ENCODE results near the gene ASB7.

Gene ASB7

GRCh38 chr15:100597862-100598261 is 4.5 kb upstream of the ASB7 start:
- no peak overlapping the region for H2AFZ ChIP-seq (ENCODE audit: low read length, unreplicated experiment)
- H3K36me3 ChIP-seq (ENCODE audit: insufficient read depth, low read length): peaks cover 5% of the 10 kb centered on the region; the same call in 1 of the 2 replicates
- H3K4me1 ChIP-seq (ENCODE audit: control insufficient read depth, insufficient read depth, low read length, unreplicated experiment): peaks cover 8% of the 10 kb centered on the region
- H3K79me2 ChIP-seq (ENCODE audit: control insufficient read depth, insufficient read depth, low read length, unreplicated experiment): peaks cover 80% of the 10 kb centered on the region
- no peaks in the 10 kb centered on the region for H3K27me3 ChIP-seq (ENCODE audit: insufficient read depth, low read length)
- H3K4me3 ChIP-seq (ENCODE audit: low read depth, low read length): no peak overlapping the region
- no peak overlapping the region for H3K27ac ChIP-seq (ENCODE audit: low read depth, low read length)

GRCh38 chr15:100598655-100599054 is 3.7 kb upstream of the ASB7 start:
- H3K4me1 ChIP-seq (ENCODE audit: control insufficient read depth, insufficient read depth, low read length, unreplicated experiment): peaks cover 12% of the 10 kb centered on the region
- peaks cover under 1% of the 10 kb centered on the region; the same call in 1 of the 2 replicates for H3K36me3 ChIP-seq (ENCODE audit: insufficient read depth, low read length)
- no peaks in the 10 kb centered on the region for H3K27me3 ChIP-seq (ENCODE audit: insufficient read depth, low read length)
- H3K79me2 ChIP-seq (ENCODE audit: control insufficient read depth, insufficient read depth, low read length, unreplicated experiment): peaks cover 80% of the 10 kb centered on the region
- no peak overlapping the region for H2AFZ ChIP-seq (ENCODE audit: low read length, unreplicated experiment)
- H3K27ac ChIP-seq (ENCODE audit: low read depth, low read length): no peak overlapping the region
- H3K4me3 ChIP-seq (ENCODE audit: low read depth, low read length): no peak overlapping the region

- Histone ChIP-seq H3K4me1 (ENCODE audit: control insufficient read depth, insufficient read depth, low read length, unreplicated experiment) (peaks cover 21% of the 10 kb centered on the region), H3K36me3 (ENCODE audit: insufficient read depth, low read length) (no peaks in the 10 kb centered on the region; the same call in 1 of the 2 replicates), H3K27me3 (ENCODE audit: insufficient read depth, low read length) (no peaks in the 10 kb centered on the region), H3K79me2 (ENCODE audit: control insufficient read depth, insufficient read depth, low read length, unreplicated experiment) (peaks cover 87% of the 10 kb centered on the region), H3K4me3 (ENCODE audit: low read depth, low read length) (peak overlapping the region; percentile 98), H2AFZ (ENCODE audit: low read length, unreplicated experiment) (peak overlapping the region; percentile 98), H3K27ac (ENCODE audit: low read depth, low read length) (peak overlapping the region; percentile 35; the same call in 1 of the 2 replicates)
These were observed 1.2 kb upstream of the ASB7 start for GRCh38 chr15:100601163-100601562.

- peak overlapping the region; percentile 35; the same call in 1 of the 2 replicates for H3K27ac ChIP-seq (ENCODE audit: low read depth, low read length)
- H3K27me3 ChIP-seq (ENCODE audit: insufficient read depth, low read length): no peaks in the 10 kb centered on the region
- H2AFZ ChIP-seq (ENCODE audit: low read length, unreplicated experiment): peak overlapping the region; percentile 98
- peak overlapping the region; percentile 98 for H3K4me3 ChIP-seq (ENCODE audit: low read depth, low read length)
- H3K4me1 ChIP-seq (ENCODE audit: control insufficient read depth, insufficient read depth, low read length, unreplicated experiment): peaks cover 21% of the 10 kb centered on the region
- H3K79me2 ChIP-seq (ENCODE audit: control insufficient read depth, insufficient read depth, low read length, unreplicated experiment): peaks cover 87% of the 10 kb centered on the region
- H3K36me3 ChIP-seq (ENCODE audit: insufficient read depth, low read length): no peaks in the 10 kb centered on the region; the same call in 1 of the 2 replicates
These were observed 749 bp upstream of the ASB7 start for GRCh38 chr15:100601617-100602063.

GRCh38 chr15:100602823-100603393 is 519 bp downstream of the ASB7 start:
- Histone ChIP-seq H3K27ac (ENCODE audit: low read depth, low read length) (peak overlapping the region; percentile 5; the same call in 1 of the 2 replicates), H3K27me3 (ENCODE audit: insufficient read depth, low read length) (no peaks in the 10 kb centered on the region), H3K4me1 (ENCODE audit: control insufficient read depth, insufficient read depth, low read length, unreplicated experiment) (peaks cover 21% of the 10 kb centered on the region), H3K79me2 (ENCODE audit: control insufficient read depth, insufficient read depth, low read length, unreplicated experiment) (peaks cover 82% of the 10 kb centered on the region), H2AFZ (ENCODE audit: low read length, unreplicated experiment) (peak overlapping the region; percentile 32), H3K4me3 (ENCODE audit: low read depth, low read length) (peak overlapping the region; percentile 98), H3K36me3 (ENCODE audit: insufficient read depth, low read length) (no peaks in the 10 kb centered on the region; the same call in 1 of the 2 replicates)

GRCh38 chr15:100612539-100612938 is 10.2 kb downstream of the ASB7 start:
- H3K27ac ChIP-seq (ENCODE audit: low read depth, low read length): no peak overlapping the region
- no peak overlapping the region for H2AFZ ChIP-seq (ENCODE audit: low read length, unreplicated experiment)
- H3K79me2 ChIP-seq (ENCODE audit: control insufficient read depth, insufficient read depth, low read length, unreplicated experiment): peaks cover 4% of the 10 kb centered on the region
- H3K4me3 ChIP-seq (ENCODE audit: low read depth, low read length): no peak overlapping the region
- H3K36me3 ChIP-seq (ENCODE audit: insufficient read depth, low read length): peaks cover 14% of the 10 kb centered on the region
- H3K4me1 ChIP-seq (ENCODE audit: control insufficient read depth, insufficient read depth, low read length, unreplicated experiment): no peaks in the 10 kb centered on the region
- no peaks in the 10 kb centered on the region for H3K27me3 ChIP-seq (ENCODE audit: insufficient read depth, low read length)

- Histone ChIP-seq H3K4me3 (ENCODE audit: low read depth, low read length) (no peak overlapping the region), H3K36me3 (ENCODE audit: insufficient read depth, low read length) (peaks cover 14% of the 10 kb centered on the region), H3K79me2 (ENCODE audit: control insufficient read depth, insufficient read depth, low read length, unreplicated experiment) (no peaks in the 10 kb centered on the region), H3K27ac (ENCODE audit: low read depth, low read length) (no peak overlapping the region), H2AFZ (ENCODE audit: low read length, unreplicated experiment) (no peak overlapping the region), H3K4me1 (ENCODE audit: control insufficient read depth, insufficient read depth, low read length, unreplicated experiment) (no peaks in the 10 kb centered on the region), H3K27me3 (ENCODE audit: insufficient read depth, low read length) (no peaks in the 10 kb centered on the region)
These were observed 10.8 kb downstream of the ASB7 start for GRCh38 chr15:100613208-100613607.

GRCh38 chr15:100614336-100614735 is 11.9 kb downstream of the ASB7 start:
- Histone ChIP-seq H3K4me3 (ENCODE audit: low read depth, low read length) (no peak overlapping the region), H2AFZ (ENCODE audit: low read length, unreplicated experiment) (no peak overlapping the region), H3K27me3 (ENCODE audit: insufficient read depth, low read length) (no peaks in the 10 kb centered on the region), H3K4me1 (ENCODE audit: control insufficient read depth, insufficient read depth, low read length, unreplicated experiment) (no peaks in the 10 kb centered on the region), H3K79me2 (ENCODE audit: control insufficient read depth, insufficient read depth, low read length, unreplicated experiment) (no peaks in the 10 kb centered on the region), H3K36me3 (ENCODE audit: insufficient read depth, low read length) (peaks cover 14% of the 10 kb centered on the region), H3K27ac (ENCODE audit: low read depth, low read length) (no peak overlapping the region)

- Histone ChIP-seq H3K4me1 (ENCODE audit: control insufficient read depth, insufficient read depth, low read length, unreplicated experiment) (no peaks in the 10 kb centered on the region), H2AFZ (ENCODE audit: low read length, unreplicated experiment) (no peak overlapping the region), H3K36me3 (ENCODE audit: insufficient read depth, low read length) (peaks cover 14% of the 10 kb centered on the region), H3K79me2 (ENCODE audit: control insufficient read depth, insufficient read depth, low read length, unreplicated experiment) (no peaks in the 10 kb centered on the region), H3K27ac (ENCODE audit: low read depth, low read length) (no peak overlapping the region), H3K4me3 (ENCODE audit: low read depth, low read length) (no peak overlapping the region), H3K27me3 (ENCODE audit: insufficient read depth, low read length) (no peaks in the 10 kb centered on the region)
These were observed 12.5 kb downstream of the ASB7 start for GRCh38 chr15:100614918-100615317.

- Histone ChIP-seq H3K79me2 (ENCODE audit: control insufficient read depth, insufficient read depth, low read length, unreplicated experiment) (no peaks in the 10 kb centered on the region), H3K27ac (ENCODE audit: low read depth, low read length) (no peak overlapping the region), H2AFZ (ENCODE audit: low read length, unreplicated experiment) (no peak overlapping the region), H3K4me3 (ENCODE audit: low read depth, low read length) (no peak overlapping the region), H3K27me3 (ENCODE audit: insufficient read depth, low read length) (no peaks in the 10 kb centered on the region), H3K4me1 (ENCODE audit: control insufficient read depth, insufficient read depth, low read length, unreplicated experiment) (no peaks in the 10 kb centered on the region), H3K36me3 (ENCODE audit: insufficient read depth, low read length) (peaks cover 17% of the 10 kb centered on the region)
These were observed 13.4 kb downstream of the ASB7 start for GRCh38 chr15:100615801-100616200.

GRCh38 chr15:100616700-100617099 is 14.3 kb downstream of the ASB7 start:
- Histone ChIP-seq H3K27ac (ENCODE audit: low read depth, low read length) (no peak overlapping the region), H3K4me3 (ENCODE audit: low read depth, low read length) (no peak overlapping the region), H3K4me1 (ENCODE audit: control insufficient read depth, insufficient read depth, low read length, unreplicated experiment) (no peaks in the 10 kb centered on the region), H3K36me3 (ENCODE audit: insufficient read depth, low read length) (peaks cover 23% of the 10 kb centered on the region), H3K79me2 (ENCODE audit: control insufficient read depth, insufficient read depth, low read length, unreplicated experiment) (no peaks in the 10 kb centered on the region), H2AFZ (ENCODE audit: low read length, unreplicated experiment) (no peak overlapping the region), H3K27me3 (ENCODE audit: insufficient read depth, low read length) (no peaks in the 10 kb centered on the region)
